SJCRH30 (cell line): ENCODE measurements around the gene FASN. TPM values are rescaled to one million over a fixed set of nuclear protein-coding genes. Genes with fewer than 3 reads are reported as not detected.

Source experiments
- DNase-seq, 2 experiments: peaks; one replicate each; pipeline ENCODE4 v3.0.0-alpha.2; 2015 to 2020
- H3K27ac ChIP-seq: fragments of 250-450 bp; sonication (Bioruptor Pico); 2 replicates; pipeline ENCODE4 v1.5.1; 2020; ENCODE audit warnings: mild to moderate bottlenecking, moderate library complexity
- H3K27me3 ChIP-seq: fragments of 250-450 bp; sonication (Bioruptor Pico); 2 replicates; pipeline ENCODE4 v1.5.1; 2020; ENCODE audit warnings: mild to moderate bottlenecking, moderate library complexity
- H3K36me3 ChIP-seq: fragments of 250-450 bp; sonication (Bioruptor Pico); 2 replicates; pipeline ENCODE4 v1.5.1; 2020; ENCODE audit warnings: mild to moderate bottlenecking, moderate library complexity
- H3K4me1 ChIP-seq: fragments of 250-450 bp; sonication (Bioruptor Pico); 2 replicates; pipeline ENCODE4 v1.5.1; 2020; ENCODE audit warnings: mild to moderate bottlenecking, moderate library complexity
- H3K4me3 ChIP-seq: fragments of 250-450 bp; sonication (Bioruptor Pico); 2 replicates; pipeline ENCODE4 v1.5.1; 2020; ENCODE audit warnings: mild to moderate bottlenecking, moderate library complexity
- H3K9me3 ChIP-seq: fragments of 250-450 bp; sonication (Bioruptor Pico); replicated peaks from 2 replicates; pipeline ENCODE4 v1.5.1; 2020; ENCODE audit warnings: mild to moderate bottlenecking, moderate library complexity
- total RNA-seq: library from RNA; depleted of rRNA; stranded (reverse); fragments of >200 nt; shearing (Covaris generic); gene quantifications from 2 replicates; pipeline ENCODE4 v1.2.3, GENCODE V29; 2014

Gene FASN
- total RNA-seq, 1 experiment from 2014 or later = 141 TPM

GRCh38 chr17:82124101-82124500 is 26.1 kb upstream of the FASN start:
- peaks cover 10% of the 10 kb centered on the region; the same call in 1 of the 2 replicates for H3K4me1 ChIP-seq
- no peak for DNase-seq
- H3K36me3 ChIP-seq = no peaks in the 10 kb centered on the region
- H3K4me3 ChIP-seq = no peak overlapping the region
- no peaks in the 10 kb centered on the region for H3K27me3 ChIP-seq
- H3K27ac ChIP-seq = no peak overlapping the region
- H3K9me3 ChIP-seq = no peaks in the 10 kb centered on the region

GRCh38 chr17:82121660-82122629 is 23.9 kb upstream of the FASN start:
- Histone ChIP-seq H3K9me3 (no peaks in the 10 kb centered on the region), H3K27me3 (no peaks in the 10 kb centered on the region), H3K4me1 (peaks cover 13% of the 10 kb centered on the region; the same call in 1 of the 2 replicates), H3K27ac (no peak overlapping the region), H3K4me3 (no peak overlapping the region), H3K36me3 (no peaks in the 10 kb centered on the region)
- DNase-seq = no peak

- Histone ChIP-seq H3K9me3 (no peaks in the 10 kb centered on the region), H3K27ac (no peak overlapping the region), H3K4me1 (peaks cover 13% of the 10 kb centered on the region; the same call in 1 of the 2 replicates), H3K36me3 (no peaks in the 10 kb centered on the region), H3K27me3 (no peaks in the 10 kb centered on the region), H3K4me3 (no peak overlapping the region)
- DNase-seq = no peak
Measured at GRCh38 chr17:82121246-82121645, 23.2 kb upstream of the FASN start.

- no peak for DNase-seq
- no peak overlapping the region for H3K4me3 ChIP-seq
- peaks cover 13% of the 10 kb centered on the region; the same call in 1 of the 2 replicates for H3K4me1 ChIP-seq
- H3K27ac ChIP-seq = no peak overlapping the region
- H3K9me3 ChIP-seq = no peaks in the 10 kb centered on the region
- no peaks in the 10 kb centered on the region for H3K36me3 ChIP-seq
- no peaks in the 10 kb centered on the region for H3K27me3 ChIP-seq
Measured at GRCh38 chr17:82120148-82120547, 22.1 kb upstream of the FASN start.

GRCh38 chr17:82118815-82119380 is 20.9 kb upstream of the FASN start:
- peak; percentile 81 to 89 for DNase-seq
- no peaks in the 10 kb centered on the region for H3K36me3 ChIP-seq
- H3K4me1 ChIP-seq = peaks cover 13% of the 10 kb centered on the region; the same call in 1 of the 2 replicates
- no peaks in the 10 kb centered on the region for H3K27me3 ChIP-seq
- H3K27ac ChIP-seq = peak overlapping the region; percentile 6; the same call in 1 of the 2 replicates
- H3K9me3 ChIP-seq = no peaks in the 10 kb centered on the region
- H3K4me3 ChIP-seq = peak overlapping the region; percentile 45

- peak overlapping the region; percentile 6; the same call in 1 of the 2 replicates for H3K27ac ChIP-seq
Measured at GRCh38 chr17:82118168-82118814, 20.3 kb upstream of the FASN start.

GRCh38 chr17:82117139-82118090 is 19.4 kb upstream of the FASN start:
- Histone ChIP-seq H3K4me1 (peaks cover 13% of the 10 kb centered on the region; the same call in 1 of the 2 replicates), H3K27me3 (no peaks in the 10 kb centered on the region), H3K9me3 (no peaks in the 10 kb centered on the region), H3K4me3 (no peak overlapping the region), H3K36me3 (no peaks in the 10 kb centered on the region), H3K27ac (no peak overlapping the region)
- DNase-seq = no peak

More at GRCh38 chr17:82118168-82118814, 20.3 kb upstream of the FASN start:
- Histone ChIP-seq H3K27me3 (no peaks in the 10 kb centered on the region), H3K4me3 (peak overlapping the region; percentile 45), H3K36me3 (no peaks in the 10 kb centered on the region), H3K4me1 (peaks cover 13% of the 10 kb centered on the region; the same call in 1 of the 2 replicates), H3K9me3 (no peaks in the 10 kb centered on the region)
- peak in 1 of 2 experiments; percentile 55 for DNase-seq

- Histone ChIP-seq H3K27me3 (no peaks in the 10 kb centered on the region), H3K36me3 (no peaks in the 10 kb centered on the region), H3K27ac (no peak overlapping the region), H3K4me3 (no peak overlapping the region), H3K9me3 (no peaks in the 10 kb centered on the region), H3K4me1 (peaks cover 13% of the 10 kb centered on the region; the same call in 1 of the 2 replicates)
- DNase-seq = no peak
Measured at GRCh38 chr17:82116246-82116645, 18.2 kb upstream of the FASN start.

- H3K4me3 ChIP-seq = no peak overlapping the region
- H3K36me3 ChIP-seq = no peaks in the 10 kb centered on the region
- H3K27ac ChIP-seq = no peak overlapping the region
- H3K4me1 ChIP-seq = peaks cover 13% of the 10 kb centered on the region; the same call in 1 of the 2 replicates
- no peak for DNase-seq
- no peaks in the 10 kb centered on the region for H3K9me3 ChIP-seq
- H3K27me3 ChIP-seq = no peaks in the 10 kb centered on the region
Measured at GRCh38 chr17:82114872-82115271, 16.8 kb upstream of the FASN start.

- Histone ChIP-seq H3K9me3 (no peaks in the 10 kb centered on the region), H3K4me1 (peaks cover 13% of the 10 kb centered on the region; the same call in 1 of the 2 replicates), H3K36me3 (no peaks in the 10 kb centered on the region), H3K27me3 (no peaks in the 10 kb centered on the region), H3K27ac (no peak overlapping the region), H3K4me3 (no peak overlapping the region)
- no peak for DNase-seq
Measured at GRCh38 chr17:82114447-82114846, 16.4 kb upstream of the FASN start.

GRCh38 chr17:82113941-82114340 is 15.9 kb upstream of the FASN start:
- Histone ChIP-seq H3K36me3 (no peaks in the 10 kb centered on the region), H3K4me3 (no peak overlapping the region), H3K4me1 (peaks cover 12% of the 10 kb centered on the region; the same call in 1 of the 2 replicates), H3K27me3 (no peaks in the 10 kb centered on the region), H3K9me3 (no peaks in the 10 kb centered on the region), H3K27ac (no peak overlapping the region)
- DNase-seq = no peak

- Histone ChIP-seq H3K9me3 (no peaks in the 10 kb centered on the region), H3K4me1 (peaks cover 14% of the 10 kb centered on the region), H3K36me3 (no peaks in the 10 kb centered on the region), H3K27ac (no peak overlapping the region), H3K27me3 (no peaks in the 10 kb centered on the region), H3K4me3 (no peak overlapping the region)
- no peak for DNase-seq
Measured at GRCh38 chr17:82113422-82113821, 15.4 kb upstream of the FASN start.

GRCh38 chr17:82112914-82113311 is 14.9 kb upstream of the FASN start:
- no peaks in the 10 kb centered on the region for H3K36me3 ChIP-seq
- no peak overlapping the region for H3K27ac ChIP-seq
- H3K27me3 ChIP-seq = no peaks in the 10 kb centered on the region
- DNase-seq = no peak
- peaks cover 14% of the 10 kb centered on the region for H3K4me1 ChIP-seq
- H3K4me3 ChIP-seq = no peak overlapping the region
- no peaks in the 10 kb centered on the region for H3K9me3 ChIP-seq
